ENCODE results near the gene TEX29. TPM values are rescaled to one million over a fixed set of nuclear protein-coding genes. Genes with fewer than 3 reads are reported as not detected.

Gene TEX29
- polyA plus RNA-seq (ENCODE audit: insufficient read length), result 0.35 TPM
- long read RNA-seq, donor 1, result 0 reads
- long read RNA-seq, donor 2, result 0 reads
- long read RNA-seq, donor 3, result 0 reads
- long read RNA-seq, donor 4, result 0 reads
- long read RNA-seq, donor 5, result 0 reads
- long read RNA-seq, donor 6, result 0 reads
- long read RNA-seq, donor 7, result 0 reads
- long read RNA-seq, donor 8, result 0 reads

- DNase-seq, result no peak
Observed at GRCh38 chr13:111319998-111320911, at the start of gene TEX29. TSS of gene TEX29 (plus strand) at chr13:111320642. CDS start at chr13:111320891, 249 bp downstream.

DNA sequence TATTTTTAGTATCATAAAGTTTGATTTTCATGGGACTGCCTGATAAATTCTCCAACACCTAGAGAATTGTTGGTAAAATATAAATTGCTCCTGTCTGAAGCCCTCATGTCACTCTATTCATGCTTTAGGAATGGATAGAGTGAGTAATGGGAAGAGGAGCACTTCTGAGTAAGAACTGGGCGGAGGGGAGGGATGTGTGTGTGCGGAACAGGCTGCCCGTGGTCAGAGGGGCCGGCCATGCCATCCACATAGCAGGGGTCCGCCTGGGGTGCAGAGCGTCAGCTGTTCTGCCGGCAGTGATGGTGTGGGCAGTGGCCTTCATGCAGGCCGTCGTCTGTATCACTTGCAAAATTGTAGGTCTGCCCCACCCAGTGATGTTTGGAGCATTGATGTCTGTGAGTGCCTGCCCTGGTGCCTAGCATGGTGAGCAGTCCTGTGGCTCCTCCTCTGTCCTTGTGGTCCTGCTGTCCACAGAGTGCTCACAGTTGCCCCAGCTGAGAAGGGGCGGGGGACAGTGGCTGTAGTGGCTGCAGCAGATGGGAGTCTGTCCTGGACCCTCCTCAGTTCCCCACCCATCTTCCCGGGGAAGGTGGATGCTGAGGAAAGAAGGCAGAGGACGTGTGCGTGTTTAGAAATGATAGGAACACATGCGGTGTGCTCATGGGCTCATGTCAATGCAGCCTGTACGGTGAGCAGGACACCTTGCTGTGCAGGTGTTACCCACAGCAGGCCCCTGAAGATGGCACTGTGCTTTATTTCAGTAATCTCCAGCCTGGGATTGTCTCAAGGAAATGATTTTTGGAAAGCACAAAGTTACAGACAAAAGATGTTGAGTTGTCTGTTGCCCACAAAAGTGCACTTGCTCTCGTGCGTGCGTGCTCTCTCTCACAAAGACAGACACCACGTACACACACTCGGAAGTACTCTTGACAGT, 49.4 kb upstream of the TEX29 start:
- no peak for DNase-seq

GRCh38 chr13:111272117-111272516, 48.3 kb upstream of the TEX29 start:
- no peak for DNase-seq

- no peak for DNase-seq
Observed at GRCh38 chr13:111275382-111275781, 45.1 kb upstream of the TEX29 start.

- no peak for DNase-seq
Observed at GRCh38 chr13:111275995-111276618, 44.3 kb upstream of the TEX29 start.

- DNase-seq, result no peak
Observed at GRCh38 chr13:111278258-111278657, 42.2 kb upstream of the TEX29 start.

DNA sequence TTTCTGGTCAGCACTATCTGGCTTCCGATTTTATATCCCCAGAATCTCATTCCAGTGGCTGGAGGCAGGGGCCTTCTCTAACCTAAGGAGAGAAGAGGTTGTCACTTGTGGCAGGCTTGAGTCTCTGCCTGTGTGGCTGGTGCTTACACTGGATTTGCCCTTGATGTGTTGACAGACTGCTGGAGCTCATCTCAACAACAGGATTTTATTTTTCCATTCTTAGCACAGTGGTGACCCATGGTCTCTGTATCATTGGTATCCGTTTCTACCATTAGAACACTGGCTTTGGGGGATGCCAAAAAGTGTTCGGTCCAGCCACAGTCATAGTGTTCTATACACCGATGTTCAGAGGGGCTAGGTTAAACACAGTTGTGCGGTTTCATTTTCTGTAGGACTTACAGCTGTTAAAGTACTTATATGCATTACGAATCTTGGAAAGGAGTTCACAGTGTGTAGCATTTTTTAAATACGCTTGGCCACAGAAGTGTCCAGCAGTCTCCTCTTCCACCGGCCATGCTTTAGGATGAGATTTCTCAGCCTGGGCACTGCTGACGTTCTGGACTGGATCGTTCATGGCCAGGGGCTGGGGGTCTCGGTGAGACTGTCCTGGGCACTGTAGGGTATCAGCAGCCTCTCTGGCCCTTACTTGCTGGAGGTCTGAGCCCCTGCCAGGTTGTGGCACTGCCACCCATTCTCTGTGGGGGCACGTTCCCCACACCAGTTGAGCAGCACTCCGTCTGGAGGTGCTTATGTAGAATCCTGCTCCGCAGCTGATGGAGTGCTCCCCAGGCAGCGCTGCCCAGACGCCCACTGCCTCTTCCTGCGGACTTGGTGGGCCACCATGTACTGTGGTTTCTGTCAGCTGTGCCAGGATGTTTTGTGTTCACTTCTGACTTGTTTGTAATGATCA, 41.4 kb upstream of the TEX29 start:
- no peak for DNase-seq

- no peak for DNase-seq
Observed at GRCh38 chr13:111280226-111280625, 40.2 kb upstream of the TEX29 start.

GRCh38 chr13:111280681-111281585, 39.5 kb upstream of the TEX29 start:
- DNase-seq, result no peak

GRCh38 chr13:111281751-111282311, 38.6 kb upstream of the TEX29 start:
- no peak for DNase-seq

DNA sequence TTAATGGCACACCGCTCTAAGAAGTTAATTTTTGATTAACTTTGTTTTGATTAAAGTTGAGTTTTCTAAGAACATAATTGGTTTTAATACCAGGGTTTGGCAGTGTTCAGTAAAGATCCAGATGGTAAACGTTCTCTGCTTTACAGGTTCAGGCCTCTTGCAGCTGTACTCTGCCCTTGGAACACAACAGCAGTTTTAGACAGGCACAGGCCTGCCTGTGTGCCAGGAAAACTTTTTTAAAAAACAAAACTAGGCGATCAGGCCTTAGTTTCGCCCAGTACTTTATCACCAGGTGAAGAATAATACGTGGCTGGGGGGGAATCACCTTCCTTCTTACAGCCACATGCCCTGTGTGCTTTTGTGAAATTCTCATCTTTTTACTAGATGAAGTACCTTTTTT, 38.0 kb upstream of the TEX29 start:
- no peak for DNase-seq

- no peak for DNase-seq
Observed at GRCh38 chr13:111282997-111283396, 37.4 kb upstream of the TEX29 start.

- DNase-seq, result no peak
Observed at GRCh38 chr13:111283457-111283856, 37.0 kb upstream of the TEX29 start.

GRCh38 chr13:111283991-111284390, 36.5 kb upstream of the TEX29 start:
- no peak for DNase-seq

GRCh38 chr13:111284565-111284964, 35.9 kb upstream of the TEX29 start:
- no peak for DNase-seq

DNA sequence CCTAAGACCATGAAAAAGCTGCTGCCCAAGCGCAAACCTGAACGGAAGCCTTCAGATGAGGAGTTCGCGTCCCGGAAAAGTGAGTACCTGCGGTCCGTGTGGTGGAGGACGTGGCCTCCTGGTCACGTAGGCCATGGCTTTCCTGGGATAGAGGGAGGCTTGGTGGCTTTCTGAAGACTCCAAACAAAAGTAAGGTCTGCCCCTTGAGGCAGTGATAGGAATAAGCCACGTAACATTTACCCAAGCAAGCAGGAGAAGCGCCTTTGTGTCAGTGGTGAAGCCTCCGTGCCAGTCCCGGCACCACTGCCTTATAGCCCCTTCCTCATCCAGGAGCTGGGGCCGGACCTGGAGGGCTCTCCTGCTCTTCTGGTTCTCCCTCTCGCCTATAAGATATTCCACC, 34.3 kb upstream of the TEX29 start:
- DNase-seq, result no peak

DNA sequence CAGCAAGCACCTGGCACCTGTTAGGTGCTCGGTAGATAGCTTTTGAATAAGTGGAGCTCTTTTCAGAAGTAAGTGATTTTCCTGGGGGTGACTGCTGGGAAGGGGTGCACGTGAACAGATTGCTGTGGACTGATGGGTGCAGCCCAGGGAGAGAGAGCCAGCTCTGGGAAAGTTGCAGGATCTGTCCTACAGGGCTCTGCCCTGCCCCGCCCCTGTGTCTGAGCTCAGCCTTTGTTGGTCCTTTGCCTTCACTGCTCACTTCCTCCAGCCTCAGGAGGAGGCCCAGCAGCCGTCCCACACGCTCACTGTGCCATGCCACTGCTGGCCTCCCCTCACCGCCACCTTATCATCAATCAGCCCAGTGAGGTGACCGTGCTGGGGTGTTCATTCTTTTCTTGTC, 33.7 kb upstream of the TEX29 start:
- no peak for DNase-seq

- DNase-seq, result no peak
Observed at GRCh38 chr13:111287201-111287600, 33.2 kb upstream of the TEX29 start.

GRCh38 chr13:111288276-111288675, 32.2 kb upstream of the TEX29 start:
- no peak for DNase-seq

All from left kidney (tissue), 8 donors.